HG03565 (cell line): ENCODE data around the gene PITPNM3.
"Not testable (repeated sequence)": the region's sequence is repeated elsewhere in the genome, so short reads cannot be mapped to it uniquely, and the experiment has no call there.

Experiments used
- ATAC-seq: cut with Tn5 transposase; IDR thresholded peaks from one replicate; pipeline ENCODE4 v1.9.1; 2021; ENCODE audit warnings: mild to moderate bottlenecking, moderate library complexity; ENCODE audit not compliant: unreplicated experiment

Gene PITPNM3

GRCh38 chr17:6556121-6557039, at the start of gene PITPNM3:
PITPNM3 (minus strand) TSS chr17:6556555; CDS start chr17:6556406, 149 bp downstream.
- no peak for ATAC-seq

- ATAC-seq = no peak
Observed at GRCh38 chr17:6605142-6605541, 48.8 kb upstream of the PITPNM3 start.

DNA sequence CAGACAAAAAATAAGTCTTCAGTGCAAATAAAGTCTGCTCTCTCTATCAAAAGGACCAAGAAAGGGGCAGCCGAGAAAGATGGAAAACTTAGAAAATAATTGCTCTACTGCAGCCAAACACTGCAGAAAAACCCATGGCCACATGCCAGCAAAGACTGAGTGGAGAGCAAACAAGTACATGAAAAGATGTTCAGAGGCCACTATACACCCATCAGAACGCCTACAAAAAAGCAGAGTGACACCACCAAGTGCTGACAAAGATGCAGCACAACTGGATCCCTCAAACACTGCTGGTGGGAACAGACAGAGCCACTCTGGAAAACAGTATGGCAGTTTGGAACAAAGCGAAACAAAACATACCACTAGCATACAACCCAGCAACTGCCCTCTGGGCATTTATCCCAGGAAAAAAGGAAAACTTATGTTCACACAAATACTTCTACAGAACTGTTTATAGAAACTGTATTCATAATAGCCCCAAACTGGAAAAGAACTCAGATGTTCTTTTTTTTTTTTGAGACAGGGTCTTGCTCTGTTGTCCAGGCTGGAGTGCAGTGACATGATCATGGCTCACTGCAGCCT, 47.5 kb upstream of the PITPNM3 start:
- no peak for ATAC-seq

GRCh38 chr17:6602141-6602540, 45.8 kb upstream of the PITPNM3 start:
- no peak for ATAC-seq

GRCh38 chr17:6599364-6599763, 43.0 kb upstream of the PITPNM3 start:
- ATAC-seq = no peak

- ATAC-seq = no peak
Observed at GRCh38 chr17:6597727-6598126, 41.4 kb upstream of the PITPNM3 start.

DNA sequence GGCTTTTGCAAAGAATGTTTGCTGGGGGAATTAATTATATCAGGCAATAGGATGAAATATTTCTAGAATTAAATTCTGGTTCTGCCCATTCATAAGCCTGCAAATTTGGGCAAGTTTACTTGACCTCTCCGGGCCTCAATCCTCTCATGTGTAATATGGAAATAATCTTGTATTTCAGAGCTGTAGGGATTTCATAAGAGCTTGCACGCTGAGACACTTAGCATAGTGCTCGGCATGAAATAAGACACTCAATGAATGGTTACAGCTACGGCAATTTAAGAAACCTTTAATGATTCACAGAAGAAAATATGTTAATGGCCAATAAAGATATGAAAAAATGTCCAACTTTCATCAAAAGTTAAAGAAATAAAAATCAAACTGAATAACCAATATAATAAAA, 40.6 kb upstream of the PITPNM3 start:
- no peak for ATAC-seq

- ATAC-seq = no peak
Observed at GRCh38 chr17:6596511-6596910, 40.2 kb upstream of the PITPNM3 start.

DNA sequence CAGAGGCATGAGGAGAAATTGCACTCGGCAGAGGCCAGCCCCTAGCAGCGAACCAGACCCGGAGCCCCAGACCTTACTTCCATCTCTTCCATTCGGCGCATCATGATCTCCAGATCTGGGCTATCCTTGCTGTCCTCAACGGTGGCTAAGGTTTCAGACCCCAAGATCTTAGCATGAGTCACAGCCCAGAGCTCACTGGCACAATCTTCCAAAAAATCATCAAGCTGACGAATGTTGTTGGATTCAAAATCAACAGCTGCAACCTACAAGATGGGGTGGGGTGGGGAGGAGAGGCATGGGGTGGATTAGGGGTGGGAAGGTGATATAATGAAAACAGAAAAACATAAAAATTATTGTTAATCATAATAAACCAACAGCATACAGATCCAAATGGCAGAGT, 39.7 kb upstream of the PITPNM3 start:
- ATAC-seq = no peak

- ATAC-seq = not testable (repeated sequence)
Observed at GRCh38 chr17:6593371-6593770, 37.0 kb upstream of the PITPNM3 start.

- no peak for ATAC-seq
Observed at GRCh38 chr17:6592173-6592572, 35.8 kb upstream of the PITPNM3 start.

DNA sequence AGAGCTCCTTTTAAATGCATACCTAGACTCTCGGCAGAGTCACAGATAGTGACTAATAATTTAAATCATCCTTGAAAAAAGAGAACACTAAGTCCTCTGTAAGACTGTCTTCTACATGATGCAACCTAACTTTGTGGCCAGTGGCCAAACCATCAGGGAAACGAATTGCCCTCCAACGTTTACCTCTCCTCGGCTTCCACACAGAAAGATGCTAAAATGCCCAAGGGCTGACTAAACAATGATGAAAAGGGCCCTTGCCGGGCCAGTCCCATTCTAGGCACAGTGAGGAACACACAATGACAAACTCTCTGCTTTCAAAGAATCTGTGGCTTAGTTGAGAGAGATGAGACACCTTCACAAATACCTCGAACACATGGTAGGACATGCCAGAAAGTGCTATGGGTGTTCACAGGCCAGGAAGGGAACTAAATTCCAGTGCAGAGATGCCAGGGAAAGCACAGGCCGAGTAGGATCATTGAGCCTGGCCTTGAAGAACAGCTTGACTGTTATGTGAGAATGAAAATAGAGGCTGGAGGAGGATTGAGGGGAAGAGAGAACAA, 35.3 kb upstream of the PITPNM3 start:
- no peak for ATAC-seq

GRCh38 chr17:6589266-6589946, 33.1 kb upstream of the PITPNM3 start:
- ATAC-seq = no peak

- no peak for ATAC-seq
Observed at GRCh38 chr17:6588165-6588564, 31.8 kb upstream of the PITPNM3 start.

DNA sequence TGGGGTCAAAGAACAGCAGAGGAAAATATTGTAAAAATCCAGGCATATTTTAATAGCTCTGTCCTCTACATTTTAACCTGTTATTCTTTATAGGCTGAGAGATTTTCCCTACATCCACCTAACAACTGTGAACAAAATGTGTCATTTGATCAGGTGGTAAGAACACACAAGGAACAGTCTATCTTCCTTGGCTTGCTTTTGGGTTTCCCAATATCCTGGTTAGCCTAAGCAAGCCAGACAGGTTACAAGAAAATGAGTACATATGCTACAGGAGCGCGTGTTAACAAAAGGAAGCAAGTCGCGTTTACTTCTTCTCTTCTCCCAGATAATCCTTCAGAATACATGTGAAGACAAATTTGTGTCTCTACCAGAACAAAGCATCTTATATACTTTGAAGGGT, 31.0 kb upstream of the PITPNM3 start:
- ATAC-seq = no peak

DNA sequence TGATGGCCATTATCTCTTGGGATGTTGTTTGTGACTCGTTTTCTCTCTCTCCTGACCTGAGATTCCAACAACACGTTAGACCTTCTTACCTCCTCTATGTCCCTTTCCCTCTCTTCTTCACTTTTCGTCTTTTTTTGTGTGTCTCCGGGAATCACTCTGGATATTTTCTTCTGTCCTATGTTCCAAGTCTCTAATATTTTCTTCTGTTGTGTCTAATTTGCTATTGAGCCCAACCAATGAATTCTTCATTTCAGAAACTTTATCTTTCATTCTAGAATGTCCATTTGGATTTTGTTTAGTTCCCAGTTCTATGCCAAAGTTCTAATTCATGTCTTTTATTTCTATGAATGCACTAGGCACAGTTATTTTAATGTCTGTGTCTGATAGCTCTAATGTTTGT, 27.1 kb upstream of the PITPNM3 start:
- no peak for ATAC-seq

- no peak for ATAC-seq
Observed at GRCh38 chr17:6580625-6581024, 24.3 kb upstream of the PITPNM3 start.

DNA sequence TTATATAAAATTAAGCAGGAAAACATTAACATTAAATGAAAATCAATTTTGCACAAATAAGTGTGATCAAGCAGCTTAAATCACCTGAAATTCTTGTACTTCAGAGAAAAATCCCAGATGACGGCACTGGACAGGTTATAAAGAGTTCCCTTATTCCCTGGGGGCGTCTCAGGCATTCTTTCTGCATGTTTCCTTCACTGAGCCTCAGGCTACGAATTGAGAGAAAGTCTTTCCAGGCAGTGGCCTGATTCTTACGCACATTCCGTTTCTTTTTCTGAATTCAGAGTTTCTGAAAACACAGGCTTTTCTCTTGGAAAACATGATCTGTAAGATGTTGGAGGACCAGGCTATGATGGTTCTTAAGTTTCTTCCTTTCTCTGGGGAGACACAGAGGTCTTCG, 22.1 kb upstream of the PITPNM3 start:
- no peak for ATAC-seq

- ATAC-seq = no peak
Observed at GRCh38 chr17:6577686-6578263, 21.4 kb upstream of the PITPNM3 start.

- no peak for ATAC-seq
Observed at GRCh38 chr17:6576038-6576785, 19.9 kb upstream of the PITPNM3 start.
